ENCODE results near the gene ASCL4.
A peak's percentile ranks its signal among the peaks of the same experiment; 100 is the strongest.

ASCL4 gene

DNA sequence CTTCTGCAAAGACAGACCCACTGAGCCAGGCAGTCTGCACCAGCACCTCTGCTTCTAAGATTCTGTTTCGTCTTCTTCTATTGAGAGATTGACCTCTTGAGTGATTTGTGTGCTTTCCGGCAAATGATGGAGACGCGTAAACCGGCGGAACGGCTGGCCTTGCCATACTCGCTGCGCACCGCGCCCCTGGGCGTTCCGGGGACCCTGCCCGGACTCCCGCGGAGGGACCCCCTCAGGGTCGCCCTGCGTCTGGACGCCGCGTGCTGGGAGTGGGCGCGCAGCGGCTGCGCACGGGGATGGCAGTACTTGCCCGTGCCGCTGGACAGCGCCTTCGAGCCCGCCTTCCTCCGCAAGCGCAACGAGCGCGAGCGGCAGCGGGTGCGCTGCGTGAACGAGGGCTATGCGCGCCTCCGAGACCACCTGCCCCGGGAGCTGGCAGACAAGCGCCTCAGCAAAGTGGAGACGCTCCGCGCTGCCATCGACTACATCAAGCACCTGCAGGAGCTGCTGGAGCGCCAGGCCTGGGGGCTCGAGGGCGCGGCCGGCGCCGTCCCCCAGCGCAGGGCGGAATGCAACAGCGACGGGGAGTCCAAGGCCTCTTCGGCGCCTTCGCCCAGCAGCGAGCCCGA is 703 bp downstream of the ASCL4 start:
- TF ChIP-seq, protein P1, sequence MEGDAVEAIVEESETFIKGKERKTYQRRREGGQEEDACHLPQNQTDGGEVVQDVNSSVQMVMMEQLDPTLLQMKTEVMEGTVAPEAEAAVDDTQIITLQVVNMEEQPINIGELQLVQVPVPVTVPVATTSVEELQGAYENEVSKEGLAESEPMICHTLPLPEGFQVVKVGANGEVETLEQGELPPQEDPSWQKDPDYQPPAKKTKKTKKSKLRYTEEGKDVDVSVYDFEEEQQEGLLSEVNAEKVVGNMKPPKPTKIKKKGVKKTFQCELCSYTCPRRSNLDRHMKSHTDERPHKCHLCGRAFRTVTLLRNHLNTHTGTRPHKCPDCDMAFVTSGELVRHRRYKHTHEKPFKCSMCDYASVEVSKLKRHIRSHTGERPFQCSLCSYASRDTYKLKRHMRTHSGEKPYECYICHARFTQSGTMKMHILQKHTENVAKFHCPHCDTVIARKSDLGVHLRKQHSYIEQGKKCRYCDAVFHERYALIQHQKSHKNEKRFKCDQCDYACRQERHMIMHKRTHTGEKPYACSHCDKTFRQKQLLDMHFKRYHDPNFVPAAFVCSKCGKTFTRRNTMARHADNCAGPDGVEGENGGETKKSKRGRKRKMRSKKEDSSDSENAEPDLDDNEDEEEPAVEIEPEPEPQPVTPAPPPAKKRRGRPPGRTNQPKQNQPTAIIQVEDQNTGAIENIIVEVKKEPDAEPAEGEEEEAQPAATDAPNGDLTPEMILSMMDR (IDR thresholded peaks at IDR 0.05; ENCODE audit: control extremely low read depth, extremely low read depth, low read depth, missing control alignments) = no peak
- ChIA-PET CTCF (no interaction called here), POLR2A (no interaction called here)
- DNase-seq (ENCODE audit: extremely low spot score) = no peak

DNA sequence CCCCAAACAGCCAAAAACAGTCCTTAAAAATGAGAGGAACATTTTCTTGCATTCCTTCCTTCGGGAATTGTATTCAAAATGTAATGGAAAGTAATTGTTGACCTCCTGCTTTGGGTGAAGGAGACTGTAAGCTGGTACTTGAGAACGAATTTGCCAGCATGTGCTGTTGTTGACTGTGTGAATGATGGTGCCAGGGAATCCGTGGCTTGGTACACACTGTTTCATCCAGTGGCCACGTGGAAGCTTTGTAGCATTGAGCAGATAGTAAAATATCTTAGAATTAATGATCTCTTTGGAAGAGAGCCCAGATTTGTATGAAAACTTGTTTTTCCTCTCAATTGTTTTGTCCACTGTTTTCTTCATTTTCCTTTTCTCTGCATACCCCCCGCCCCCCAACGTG is 1.7 kb downstream of the ASCL4 start:
- POLR2A ChIA-PET = no interaction called here

DNA sequence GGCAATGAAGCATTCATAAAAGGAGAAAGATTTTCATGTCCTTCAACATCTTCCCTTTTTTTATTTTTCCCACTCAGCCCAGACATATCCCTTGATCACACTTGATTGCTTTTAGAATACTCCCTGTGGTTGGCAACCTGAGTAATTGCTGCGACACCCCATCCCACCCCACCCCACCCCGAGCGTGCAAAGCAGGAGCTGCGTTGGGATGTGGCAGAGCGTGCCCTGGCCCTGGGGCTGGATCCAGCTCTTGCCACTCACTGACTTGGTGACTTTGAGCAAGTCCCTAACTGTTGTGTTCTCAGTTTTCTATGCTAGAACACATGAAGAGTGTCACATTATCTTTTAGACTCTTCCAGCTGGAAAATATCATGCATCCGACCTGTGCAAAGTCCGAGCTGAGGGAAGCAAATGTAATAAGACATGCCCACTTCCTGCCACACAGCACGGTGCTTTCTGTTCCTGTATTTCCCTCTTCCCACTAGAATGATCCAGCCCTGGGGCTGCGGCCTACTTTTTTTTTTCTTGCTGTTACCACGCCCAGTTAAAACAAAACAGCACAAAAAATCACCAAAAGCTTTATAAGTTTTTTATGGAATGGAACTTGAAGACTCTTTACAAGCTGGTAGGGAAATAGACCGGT is 4.0 kb downstream of the ASCL4 start:
- ChIA-PET POLR2A (no interaction called here), CTCF (no interaction called here)
- no peak for DNase-seq (ENCODE audit: extremely low spot score)
- TF ChIP-seq, protein P1 (IDR thresholded peaks at IDR 0.05; ENCODE audit: control extremely low read depth, extremely low read depth, low read depth, missing control alignments) = no peak

More for the DNA sequence above, 1.7 kb downstream of the ASCL4 start:
- DNase-seq (ENCODE audit: extremely low spot score) = no peak
- CTCF ChIA-PET = interaction anchor here (1.2 to 1.5 kb wide), 2 partner anchors 14 to 17 kb away, joined by 4 read pairs; no protein-coding TSS in a partner anchor
- TF ChIP-seq, protein P1 (IDR thresholded peaks at IDR 0.05; ENCODE audit: control extremely low read depth, extremely low read depth, low read depth, missing control alignments) = no peak

DNA sequence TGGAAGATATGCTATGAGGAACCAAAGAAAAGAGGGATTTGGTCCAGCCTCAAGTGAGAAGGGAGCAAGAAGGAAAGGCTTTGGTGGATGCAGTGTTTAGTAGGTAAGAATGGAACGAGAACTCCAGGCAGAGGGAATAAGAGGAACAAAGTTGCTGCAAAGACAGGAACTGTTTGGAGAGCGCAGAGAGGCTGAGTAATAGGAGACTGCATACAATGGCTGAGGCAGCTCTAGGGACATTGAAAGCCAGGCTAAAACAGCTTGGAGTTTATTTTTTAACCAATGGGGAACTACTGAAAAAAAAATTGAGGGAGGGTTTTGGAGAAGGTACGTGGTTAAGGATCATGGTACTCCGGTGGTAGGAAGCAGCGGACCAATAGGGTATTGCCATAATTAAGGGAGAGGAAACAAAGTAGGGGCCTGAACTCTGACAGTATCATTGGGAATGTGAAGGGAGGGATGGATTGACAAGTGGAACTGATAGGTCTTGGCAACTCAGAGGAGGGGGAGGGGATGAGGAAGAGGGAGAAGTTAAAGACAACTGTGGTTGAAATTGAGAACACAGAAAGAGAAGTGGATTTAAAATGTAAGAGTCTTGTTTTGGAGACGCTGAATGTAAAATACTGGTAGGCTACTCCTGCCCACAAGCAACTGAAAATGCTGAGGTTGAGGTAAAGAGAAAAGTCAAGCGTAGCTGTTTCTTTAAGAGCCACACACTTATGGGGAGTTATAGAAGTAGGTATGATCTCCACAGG is 4.8 kb downstream of the ASCL4 start:
- DNase-seq (ENCODE audit: extremely low spot score) = peak; percentile 63
- CTCF ChIA-PET = interaction anchor here (1.1 to 1.7 kb wide), 2 partner anchors 10 to 105 kb away, joined by 3 to 4 read pairs; no protein-coding TSS in a partner anchor
- TF ChIP-seq, protein P1 (IDR thresholded peaks at IDR 0.05; ENCODE audit: control extremely low read depth, extremely low read depth, low read depth, missing control alignments) = no peak
- POLR2A ChIA-PET = no interaction called here

DNA sequence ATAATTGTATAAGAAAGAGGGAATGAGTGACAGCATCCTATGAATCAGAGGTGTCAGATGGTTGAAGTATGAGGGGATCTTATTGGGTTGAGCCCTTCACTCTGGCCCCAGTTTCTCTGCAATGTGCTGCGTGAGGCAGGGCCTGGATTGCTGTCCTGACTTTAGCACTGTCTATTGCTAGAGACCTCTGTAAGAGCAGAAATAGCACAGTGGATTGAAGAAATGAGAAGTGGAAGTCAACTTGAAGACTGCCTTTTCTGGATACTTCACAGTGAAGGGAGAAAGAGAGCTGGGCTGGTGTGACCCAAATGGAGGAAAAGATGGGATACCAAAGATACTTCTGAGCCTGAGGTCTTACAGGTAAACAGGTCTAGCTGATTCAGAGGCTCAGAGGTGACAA is 5.8 kb downstream of the ASCL4 start:
- TF ChIP-seq, protein P1 (IDR thresholded peaks at IDR 0.05; ENCODE audit: control extremely low read depth, extremely low read depth, low read depth, missing control alignments) = no peak
- POLR2A ChIA-PET = no interaction called here
- CTCF ChIA-PET = interaction anchor here (1.1 to 1.7 kb wide), 2 partner anchors 11 to 104 kb away, joined by 3 to 4 read pairs; no protein-coding TSS in a partner anchor
- no peak for DNase-seq (ENCODE audit: extremely low spot score)

DNA sequence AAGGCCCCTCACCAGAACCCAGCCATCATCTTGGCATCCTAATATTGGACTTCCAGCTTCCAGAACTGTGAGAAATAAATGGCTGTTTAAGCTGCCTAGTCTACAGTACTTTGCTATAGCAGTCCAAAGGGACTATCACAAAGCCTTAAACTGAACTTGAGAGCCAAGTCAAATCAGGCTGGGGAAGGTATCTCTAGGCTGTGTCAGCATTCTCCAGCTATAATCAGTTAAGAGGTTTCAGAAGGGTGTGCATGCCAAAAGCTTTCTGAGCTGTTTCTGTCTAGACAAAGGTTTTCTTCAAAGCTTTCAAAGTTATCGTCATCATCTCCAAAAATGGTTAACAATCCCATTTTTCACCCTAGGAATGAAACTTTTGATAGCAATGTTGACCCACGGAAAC is 7.6 kb downstream of the ASCL4 start:
- DNase-seq (ENCODE audit: extremely low spot score) = no peak
- TF ChIP-seq, protein P1 (IDR thresholded peaks at IDR 0.05; ENCODE audit: control extremely low read depth, extremely low read depth, low read depth, missing control alignments) = no peak
- POLR2A ChIA-PET = no interaction called here
- CTCF ChIA-PET = interaction anchor here (0.7 to 1.2 kb wide), 2 partner anchors 98 to 111 kb away, joined by 3 read pairs; no protein-coding TSS in a partner anchor
